Body of pancreas (tissue), 4 donors: Measurements from ENCODE around the gene TTC28.

ENCODE experiments used
- POLR2A ChIP-seq, 3 donors: fragments of 450-650 bp; IDR thresholded peaks; one replicate each; pipeline ENCODE4 v1.6.1; 2016; ENCODE audit warnings: antibody characterized with exemption in 3 of 3, mild to moderate bottlenecking in 2 of 3
- TF ChIP-seq, protein P1 (sequence below), 7 experiments: fragments of 450-650 bp in 4 of 7; fragments of 200-600 bp in 3 of 7; sonication (generic) in 3 of 7; IDR thresholded peaks; one replicate each; pipeline ENCODE4 v1.5.1; 2016 to 2019; ENCODE audit warnings: antibody characterized with exemption in 7 of 7

GRCh38 chr22:28563636-28564035 is 116.0 kb downstream of the TTC28 start:
- TF ChIP-seq, protein P1, sequence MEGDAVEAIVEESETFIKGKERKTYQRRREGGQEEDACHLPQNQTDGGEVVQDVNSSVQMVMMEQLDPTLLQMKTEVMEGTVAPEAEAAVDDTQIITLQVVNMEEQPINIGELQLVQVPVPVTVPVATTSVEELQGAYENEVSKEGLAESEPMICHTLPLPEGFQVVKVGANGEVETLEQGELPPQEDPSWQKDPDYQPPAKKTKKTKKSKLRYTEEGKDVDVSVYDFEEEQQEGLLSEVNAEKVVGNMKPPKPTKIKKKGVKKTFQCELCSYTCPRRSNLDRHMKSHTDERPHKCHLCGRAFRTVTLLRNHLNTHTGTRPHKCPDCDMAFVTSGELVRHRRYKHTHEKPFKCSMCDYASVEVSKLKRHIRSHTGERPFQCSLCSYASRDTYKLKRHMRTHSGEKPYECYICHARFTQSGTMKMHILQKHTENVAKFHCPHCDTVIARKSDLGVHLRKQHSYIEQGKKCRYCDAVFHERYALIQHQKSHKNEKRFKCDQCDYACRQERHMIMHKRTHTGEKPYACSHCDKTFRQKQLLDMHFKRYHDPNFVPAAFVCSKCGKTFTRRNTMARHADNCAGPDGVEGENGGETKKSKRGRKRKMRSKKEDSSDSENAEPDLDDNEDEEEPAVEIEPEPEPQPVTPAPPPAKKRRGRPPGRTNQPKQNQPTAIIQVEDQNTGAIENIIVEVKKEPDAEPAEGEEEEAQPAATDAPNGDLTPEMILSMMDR (IDR thresholded peaks at IDR 0.05): no peak
- TF ChIP-seq POLR2A (IDR thresholded peaks at IDR 0.05): no peak
